ENCODE measurements around the gene PRODH2.

The PRODH2 gene

DNA sequence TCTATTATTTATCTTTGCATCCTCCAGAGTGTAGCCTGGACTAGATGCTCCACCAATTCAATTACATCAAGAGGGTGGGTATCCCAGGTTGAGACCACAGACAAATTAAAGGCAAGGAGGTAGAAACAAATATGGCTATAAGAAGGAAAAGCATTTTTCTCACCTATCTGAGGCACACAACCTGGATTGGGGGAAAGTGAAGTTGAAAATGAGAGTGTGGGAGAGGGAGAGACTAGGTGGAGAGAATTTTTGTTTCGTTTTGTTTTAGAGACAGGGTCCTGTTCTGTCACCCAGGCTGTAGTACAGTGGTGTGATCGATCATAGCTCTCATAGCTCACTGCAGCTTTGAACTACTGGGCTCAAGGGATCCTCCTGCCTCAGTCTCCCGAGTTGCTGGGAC, 5.8 kb upstream of the PRODH2 start:
- Histone ChIP-seq H3K18ac (ENCODE audit: low read length) (no peak overlapping the region), H3K4me1 (ENCODE audit: control insufficient read depth, low read depth, low read length) (no peaks in the 10 kb centered on the region), H3K79me2 (ENCODE audit: control insufficient read depth, insufficient read depth, low read length) (no peaks in the 10 kb centered on the region), H3K9ac (ENCODE audit: low read length) (no peak overlapping the region), H3K23ac (ENCODE audit: low read length) (no peak overlapping the region), H2BK5ac (ENCODE audit: low read length) (no peak overlapping the region), H3K79me1 (ENCODE audit: low read length) (no peaks in the 10 kb centered on the region), H3K4me2 (ENCODE audit: low read length) (no peak overlapping the region), H3K56ac (ENCODE audit: low read length) (no peak overlapping the region), H4K8ac (ENCODE audit: low read depth, low read length) (no peak overlapping the region), H3K4ac (ENCODE audit: low read depth, low read length) (no peak overlapping the region), H3K4me3 (ENCODE audit: low read length) (no peak overlapping the region), H2BK120ac (ENCODE audit: low read depth, low read length) (no peak overlapping the region), H3K27ac (ENCODE audit: low read depth, low read length) (no peak overlapping the region), H3K27me3 (ENCODE audit: insufficient read depth, low read length, poor library complexity) (no peaks in the 10 kb centered on the region), H4K5ac (ENCODE audit: low read length) (no peak overlapping the region), H2AK5ac (ENCODE audit: low read length) (no peak overlapping the region), H3K36me3 (ENCODE audit: control insufficient read depth, insufficient read depth, low read length) (no peaks in the 10 kb centered on the region), H2BK15ac (replicated peaks; ENCODE audit: low read depth) (no peak overlapping the region)
- no peak for DNase-seq
- WGBS (ENCODE audit: extremely low coverage, insufficient coverage, low lambda C conversion rate) = no CpG with 5 or more reads among the region's 3 CpGs

DNA sequence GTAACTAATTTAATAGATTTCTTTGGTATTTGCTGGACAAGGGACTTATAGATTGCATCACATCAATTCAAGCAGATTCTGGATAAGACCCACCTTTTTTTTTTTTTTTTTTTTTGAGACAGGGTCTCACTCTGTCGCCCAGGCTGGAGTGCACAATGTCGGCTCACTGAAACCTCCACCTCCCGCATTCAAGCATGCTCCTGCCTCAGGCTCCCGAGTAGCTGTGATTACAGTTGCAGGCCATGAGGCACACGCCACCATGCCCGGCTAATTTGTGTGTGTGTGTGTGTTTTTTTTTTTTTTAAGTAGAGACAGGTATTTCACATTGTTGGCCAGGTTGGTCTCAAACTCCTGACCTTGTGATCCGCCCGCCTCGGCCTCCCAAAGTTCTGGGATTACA, 4.2 kb upstream of the PRODH2 start:
- Histone ChIP-seq H3K4ac (ENCODE audit: low read depth, low read length) (no peak overlapping the region), H3K27ac (ENCODE audit: low read depth, low read length) (no peak overlapping the region), H3K79me2 (ENCODE audit: control insufficient read depth, insufficient read depth, low read length) (no peaks in the 10 kb centered on the region), H3K4me2 (ENCODE audit: low read length) (no peak overlapping the region), H2AK5ac (ENCODE audit: low read length) (no peak overlapping the region), H3K18ac (ENCODE audit: low read length) (no peak overlapping the region), H2BK120ac (ENCODE audit: low read depth, low read length) (no peak overlapping the region), H3K27me3 (ENCODE audit: insufficient read depth, low read length, poor library complexity) (no peaks in the 10 kb centered on the region), H3K36me3 (ENCODE audit: control insufficient read depth, insufficient read depth, low read length) (no peaks in the 10 kb centered on the region), H3K23ac (ENCODE audit: low read length) (no peak overlapping the region), H3K4me1 (ENCODE audit: control insufficient read depth, low read depth, low read length) (no peaks in the 10 kb centered on the region), H3K56ac (ENCODE audit: low read length) (no peak overlapping the region), H2BK5ac (ENCODE audit: low read length) (no peak overlapping the region), H2BK15ac (replicated peaks; ENCODE audit: low read depth) (no peak overlapping the region), H3K79me1 (ENCODE audit: low read length) (no peaks in the 10 kb centered on the region), H4K8ac (ENCODE audit: low read depth, low read length) (no peak overlapping the region), H4K5ac (ENCODE audit: low read length) (no peak overlapping the region), H3K4me3 (ENCODE audit: low read length) (no peak overlapping the region), H3K9ac (ENCODE audit: low read length) (no peak overlapping the region)
- no CpG with 5 or more reads among the region's 9 CpGs for whole genome bisulfite sequencing (ENCODE audit: extremely low coverage, insufficient coverage, low lambda C conversion rate)
- DNase-seq = no peak

DNA sequence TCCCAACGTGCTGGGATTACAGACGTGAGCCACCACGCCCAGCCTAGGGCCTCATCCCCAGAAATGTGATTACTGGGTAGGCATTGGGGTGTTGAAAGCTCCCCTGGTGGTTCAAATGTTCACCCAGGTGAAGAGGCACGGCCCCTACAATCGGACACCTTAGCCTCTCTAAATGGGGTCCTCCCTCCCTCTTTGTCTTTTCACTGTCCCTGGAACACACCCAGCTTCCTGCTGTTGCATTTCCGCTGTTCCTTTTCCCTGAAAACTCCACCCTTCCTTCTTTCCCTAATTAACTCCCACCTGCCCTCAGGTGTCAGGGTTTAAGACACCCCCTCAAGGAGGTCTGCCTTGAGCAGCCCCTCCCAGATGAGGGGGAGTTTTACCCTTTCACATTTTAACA, 3.6 kb upstream of the PRODH2 start:
- no peak for DNase-seq
- H3K79me1 ChIP-seq (ENCODE audit: low read length) = no peaks in the 10 kb centered on the region
- H3K4me1 ChIP-seq (ENCODE audit: control insufficient read depth, low read depth, low read length) = no peaks in the 10 kb centered on the region
- no peak overlapping the region for H3K23ac ChIP-seq (ENCODE audit: low read length)
- no peak overlapping the region for H2BK5ac ChIP-seq (ENCODE audit: low read length)
- H3K27ac ChIP-seq (ENCODE audit: low read depth, low read length) = no peak overlapping the region
- no peak overlapping the region for H3K4me2 ChIP-seq (ENCODE audit: low read length)
- no peaks in the 10 kb centered on the region for H3K36me3 ChIP-seq (ENCODE audit: control insufficient read depth, insufficient read depth, low read length)
- H4K8ac ChIP-seq (ENCODE audit: low read depth, low read length) = no peak overlapping the region
- no peak overlapping the region for H3K18ac ChIP-seq (ENCODE audit: low read length)
- H3K9ac ChIP-seq (ENCODE audit: low read length) = no peak overlapping the region
- H3K4ac ChIP-seq (ENCODE audit: low read depth, low read length) = no peak overlapping the region
- WGBS (ENCODE audit: extremely low coverage, insufficient coverage, low lambda C conversion rate) = no CpG with 5 or more reads among the region's 6 CpGs
- no peak overlapping the region for H4K5ac ChIP-seq (ENCODE audit: low read length)
- H3K79me2 ChIP-seq (ENCODE audit: control insufficient read depth, insufficient read depth, low read length) = no peaks in the 10 kb centered on the region
- H2BK120ac ChIP-seq (ENCODE audit: low read depth, low read length) = no peak overlapping the region
- no peaks in the 10 kb centered on the region for H3K27me3 ChIP-seq (ENCODE audit: insufficient read depth, low read length, poor library complexity)
- H2AK5ac ChIP-seq (ENCODE audit: low read length) = no peak overlapping the region
- H3K56ac ChIP-seq (ENCODE audit: low read length) = no peak overlapping the region
- no peak overlapping the region for H2BK15ac ChIP-seq (replicated peaks; ENCODE audit: low read depth)
- H3K4me3 ChIP-seq (ENCODE audit: low read length) = no peak overlapping the region

DNA sequence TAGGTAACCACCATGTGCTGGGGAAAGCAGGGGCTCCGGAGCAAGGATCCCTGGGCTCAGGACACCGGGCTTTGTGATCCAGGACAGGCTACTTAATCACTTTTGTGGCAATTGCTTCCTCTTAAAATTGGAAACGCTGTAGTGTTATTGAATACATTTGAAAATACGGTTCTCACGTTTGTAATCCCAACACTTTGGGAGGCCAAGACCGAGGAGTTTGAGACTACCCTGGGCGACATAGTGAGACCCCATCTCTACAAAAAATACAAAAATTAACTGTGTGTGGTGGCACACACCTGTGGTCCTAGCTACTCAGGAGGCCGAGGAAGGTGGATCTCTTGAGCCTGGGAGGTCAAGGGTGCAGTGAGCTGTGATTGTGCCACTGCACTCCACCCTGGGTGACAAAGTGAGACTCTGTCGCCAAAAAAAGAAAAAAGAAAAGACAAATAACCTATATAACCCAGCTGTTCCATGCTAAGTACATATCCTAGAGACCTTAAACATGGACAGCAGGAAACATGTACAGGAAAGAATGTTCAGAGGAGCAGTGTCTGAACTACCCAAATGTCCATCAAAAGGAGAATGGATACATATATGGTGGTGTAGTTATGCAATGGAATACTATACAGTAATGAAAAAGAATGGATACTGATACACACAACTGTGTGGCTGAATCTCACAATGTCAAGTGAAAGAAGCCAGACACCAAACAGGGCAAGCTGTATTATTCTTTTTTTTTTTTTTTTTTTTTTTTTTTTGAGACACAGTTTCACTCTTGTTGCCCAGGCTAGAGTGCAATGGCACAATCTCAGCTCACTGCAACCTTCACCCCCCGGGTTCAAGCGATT, 622 bp upstream of the PRODH2 start:
- Histone ChIP-seq H3K27ac (ENCODE audit: low read depth, low read length) (no peak overlapping the region), H2BK15ac (replicated peaks; ENCODE audit: low read depth) (no peak overlapping the region), H2BK5ac (ENCODE audit: low read length) (no peak overlapping the region), H3K4me2 (ENCODE audit: low read length) (no peak overlapping the region), H3K79me2 (ENCODE audit: control insufficient read depth, insufficient read depth, low read length) (no peaks in the 10 kb centered on the region), H3K36me3 (ENCODE audit: control insufficient read depth, insufficient read depth, low read length) (no peaks in the 10 kb centered on the region), H2BK120ac (ENCODE audit: low read depth, low read length) (no peak overlapping the region), H3K4ac (ENCODE audit: low read depth, low read length) (no peak overlapping the region), H4K8ac (ENCODE audit: low read depth, low read length) (no peak overlapping the region), H3K9ac (ENCODE audit: low read length) (no peak overlapping the region), H3K18ac (ENCODE audit: low read length) (no peak overlapping the region), H3K4me1 (ENCODE audit: control insufficient read depth, low read depth, low read length) (no peaks in the 10 kb centered on the region), H3K4me3 (ENCODE audit: low read length) (no peak overlapping the region), H4K5ac (ENCODE audit: low read length) (no peak overlapping the region), H3K23ac (ENCODE audit: low read length) (no peak overlapping the region), H3K27me3 (ENCODE audit: insufficient read depth, low read length, poor library complexity) (no peaks in the 10 kb centered on the region), H3K79me1 (ENCODE audit: low read length) (no peaks in the 10 kb centered on the region), H2AK5ac (ENCODE audit: low read length) (no peak overlapping the region), H3K56ac (ENCODE audit: low read length) (no peak overlapping the region)
- WGBS (ENCODE audit: extremely low coverage, insufficient coverage, low lambda C conversion rate) = no CpG with 5 or more reads among the region's 11 CpGs
- no peak for DNase-seq

- no peaks in the 10 kb centered on the region for H3K36me3 ChIP-seq (ENCODE audit: control insufficient read depth, insufficient read depth, low read length)
- H3K18ac ChIP-seq (ENCODE audit: low read length) = no peak overlapping the region
- H3K56ac ChIP-seq (ENCODE audit: low read length) = no peak overlapping the region
- no peak overlapping the region for H2BK120ac ChIP-seq (ENCODE audit: low read depth, low read length)
- H3K79me1 ChIP-seq (ENCODE audit: low read length) = no peaks in the 10 kb centered on the region
- H3K9ac ChIP-seq (ENCODE audit: low read length) = no peak overlapping the region
- no CpG with 5 or more reads among the region's 18 CpGs for WGBS (ENCODE audit: extremely low coverage, insufficient coverage, low lambda C conversion rate)
- no peak overlapping the region for H2BK15ac ChIP-seq (replicated peaks; ENCODE audit: low read depth)
- H2AK5ac ChIP-seq (ENCODE audit: low read length) = no peak overlapping the region
- no peak for DNase-seq
- H3K79me2 ChIP-seq (ENCODE audit: control insufficient read depth, insufficient read depth, low read length) = no peaks in the 10 kb centered on the region
- H3K4me1 ChIP-seq (ENCODE audit: control insufficient read depth, low read depth, low read length) = no peaks in the 10 kb centered on the region
- no peak overlapping the region for H3K4ac ChIP-seq (ENCODE audit: low read depth, low read length)
- H4K8ac ChIP-seq (ENCODE audit: low read depth, low read length) = no peak overlapping the region
- no peak overlapping the region for H2BK5ac ChIP-seq (ENCODE audit: low read length)
- no peak overlapping the region for H3K4me3 ChIP-seq (ENCODE audit: low read length)
- no peaks in the 10 kb centered on the region for H3K27me3 ChIP-seq (ENCODE audit: insufficient read depth, low read length, poor library complexity)
- H4K5ac ChIP-seq (ENCODE audit: low read length) = no peak overlapping the region
- no peak overlapping the region for H3K27ac ChIP-seq (ENCODE audit: low read depth, low read length)
- no peak overlapping the region for H3K23ac ChIP-seq (ENCODE audit: low read length)
- H3K4me2 ChIP-seq (ENCODE audit: low read length) = no peak overlapping the region
Measured at GRCh38 chr19:35811317-35812219, 1.1 kb downstream of the PRODH2 start.

Measured in mesendoderm (in vitro differentiated cells).